SIG-M5 treated with dmso at 0.1 percent for 504 hours (cell line): Measurements from ENCODE around the gene IKZF3.
"Not testable (repeated sequence)": the region's sequence is repeated elsewhere in the genome, so short reads cannot be mapped to it uniquely, and the experiment has no call there.

Experiments
- DNase-seq: peaks from one replicate; lab custom pipeline; 2025; ENCODE audit not compliant: unreplicated experiment; lab: John Stamatoyannopoulos, UW

Gene IKZF3

DNA sequence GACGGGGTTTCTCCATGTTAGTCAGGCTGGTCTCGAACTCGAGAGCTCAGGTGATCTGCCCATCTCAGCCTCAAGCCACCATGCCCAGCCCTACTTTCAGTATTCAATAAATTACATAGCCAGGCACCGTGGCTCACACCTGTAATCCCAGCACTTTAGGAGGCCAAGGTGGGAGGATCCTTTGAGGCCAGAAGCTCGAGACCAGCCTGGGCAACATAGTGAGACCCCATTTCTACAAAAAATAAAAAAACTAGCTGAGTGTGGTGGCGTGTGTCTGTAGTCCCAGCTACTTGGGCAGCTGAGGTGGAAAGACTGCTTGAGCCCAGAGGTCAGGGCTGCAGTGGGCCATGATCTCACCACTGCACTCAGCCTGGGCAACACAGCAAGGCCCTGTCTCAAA, 142.0 kb downstream of the IKZF3 start:
- no peak for DNase-seq

- no peak for DNase-seq
These were observed 144.4 kb downstream of the IKZF3 start for GRCh38 chr17:39719563-39720355.

- DNase-seq = no peak
These were observed 146.5 kb downstream of the IKZF3 start for GRCh38 chr17:39717660-39718059.

GRCh38 chr17:39716879-39717536, 147.1 kb downstream of the IKZF3 start:
- no peak for DNase-seq

- DNase-seq = no peak
These were observed 147.9 kb downstream of the IKZF3 start for GRCh38 chr17:39716073-39716818.

- DNase-seq = no peak
These were observed 148.6 kb downstream of the IKZF3 start for GRCh38 chr17:39715375-39716072.

DNA sequence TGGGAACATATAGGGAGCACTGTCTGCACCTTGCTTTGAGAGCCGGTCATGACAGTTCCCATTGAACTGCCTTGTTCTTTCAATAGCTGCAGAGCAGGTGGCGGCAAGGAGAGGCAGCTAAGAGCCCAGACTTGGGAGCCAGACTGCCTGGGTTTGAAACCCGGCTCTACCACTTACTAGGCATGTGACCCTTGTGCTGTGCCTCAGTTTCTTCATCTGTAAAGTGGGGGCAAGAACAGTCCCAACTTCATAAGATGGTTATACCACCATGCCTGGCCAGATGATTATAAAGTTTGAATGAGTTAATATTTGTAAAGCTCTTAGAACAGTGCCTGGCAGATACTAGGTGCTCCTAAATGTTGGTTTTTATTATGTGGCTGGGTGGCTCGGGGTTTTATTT, 149.9 kb downstream of the IKZF3 start:
- DNase-seq = no peak

- no peak for DNase-seq
These were observed 152.3 kb downstream of the IKZF3 start for GRCh38 chr17:39711851-39712250.

DNA sequence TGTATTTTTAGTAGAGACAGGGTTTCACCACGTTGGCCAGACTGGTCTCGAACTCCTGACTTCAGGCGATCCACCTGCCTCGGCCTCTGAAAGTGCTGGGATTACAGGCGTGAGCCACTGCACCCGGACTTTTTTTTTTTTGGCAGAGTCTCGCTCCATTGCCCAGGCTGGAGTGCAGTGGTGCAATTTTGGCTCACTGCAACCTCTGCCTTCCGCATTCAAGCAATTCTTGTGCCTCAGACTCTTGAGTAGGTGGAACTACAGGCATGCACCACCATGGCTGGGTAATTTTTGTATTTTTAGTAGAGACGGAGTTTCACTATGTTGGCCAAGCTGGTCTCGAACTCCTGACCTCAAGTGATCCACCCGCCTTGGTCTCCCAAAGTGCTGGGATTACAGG, 153.0 kb downstream of the IKZF3 start:
- not testable (repeated sequence) for DNase-seq

- DNase-seq = no peak
These were observed 153.8 kb downstream of the IKZF3 start for GRCh38 chr17:39709998-39710964.

GRCh38 chr17:39709319-39709997, 154.7 kb downstream of the IKZF3 start:
- no peak for DNase-seq
